GM18867 (cell line): ENCODE measurements around the gene PIK3R5.
"Not testable (repeated sequence)": the region's sequence is repeated elsewhere in the genome, so short reads cannot be mapped to it uniquely, and the experiment has no call there.

Experiments
- ATAC-seq: cut with Tn5 transposase; IDR thresholded peaks from one replicate; pipeline ENCODE4 v1.9.1; 2021; ENCODE audit warnings: mild to moderate bottlenecking, moderate library complexity; ENCODE audit not compliant: unreplicated experiment

PIK3R5 gene

DNA sequence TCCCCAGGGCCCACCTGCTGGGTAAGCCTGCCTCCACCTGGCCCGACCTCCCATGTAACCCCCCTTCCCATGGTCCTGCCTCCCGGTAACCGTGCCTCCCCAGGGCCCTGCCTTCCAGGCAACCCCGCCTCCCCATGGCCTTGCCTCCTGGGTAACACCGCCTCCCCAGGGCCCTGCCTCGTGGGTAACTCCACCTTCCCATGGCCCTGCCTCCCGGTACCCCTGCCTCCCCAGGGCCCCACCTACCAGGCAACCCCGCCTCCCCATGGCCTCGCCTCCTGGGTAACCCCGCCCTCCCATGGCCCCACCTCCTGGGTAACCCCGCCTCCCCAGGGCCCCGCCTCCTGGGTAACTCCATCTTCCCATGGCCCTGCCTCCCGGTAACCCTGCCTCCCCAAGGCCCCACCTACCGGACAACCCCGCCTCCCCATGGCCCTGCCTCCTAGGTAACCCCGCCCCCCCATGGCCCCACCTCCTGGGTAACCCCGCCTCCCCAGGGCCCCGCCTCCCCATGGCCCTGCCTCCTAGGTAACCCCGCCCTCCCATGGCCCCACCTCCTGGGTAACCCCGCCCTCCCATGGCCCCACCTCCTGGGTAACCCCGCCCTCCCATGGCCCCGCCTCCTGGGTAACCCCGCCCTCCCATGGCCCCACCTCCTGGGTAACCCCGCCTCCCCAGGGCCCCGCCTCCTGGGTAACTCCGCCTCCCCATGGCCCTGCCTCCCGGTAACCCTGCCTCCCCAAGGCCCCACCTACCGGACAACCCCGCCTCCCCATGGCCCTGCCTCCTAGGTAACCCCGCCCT is 80.1 kb downstream of the PIK3R5 start:
- not testable (repeated sequence) for ATAC-seq

DNA sequence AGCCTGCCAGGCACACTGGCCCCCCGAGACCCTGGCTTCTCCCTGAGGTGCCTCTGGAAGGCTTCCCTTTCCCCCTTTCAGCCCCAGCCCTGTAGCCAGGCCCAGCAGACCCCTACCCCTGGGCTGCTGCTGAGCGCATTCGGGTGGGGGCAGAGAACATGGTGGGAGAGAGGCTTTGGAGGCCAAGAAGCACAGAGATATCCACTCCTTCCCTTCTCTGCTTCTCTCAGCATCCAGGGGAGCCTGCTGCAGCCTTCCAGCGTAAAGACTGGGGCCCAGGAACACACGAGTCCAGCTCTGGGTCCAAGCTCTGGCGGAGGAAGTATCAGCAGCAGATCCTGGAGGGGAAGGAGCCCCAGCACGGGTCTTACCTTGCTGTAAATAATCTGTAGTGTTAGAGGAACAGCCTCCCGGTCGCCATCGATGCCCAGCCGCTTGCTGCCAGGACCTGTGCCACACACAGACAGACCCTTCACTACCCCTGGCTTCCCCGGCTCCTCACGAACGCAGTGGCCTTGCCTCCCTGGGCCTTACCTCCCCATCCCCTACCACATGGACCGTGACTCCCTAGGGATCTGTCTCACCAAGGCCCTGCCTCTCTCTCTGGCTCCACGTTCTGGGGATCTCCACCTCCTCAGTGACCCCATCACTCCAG is 81.0 kb downstream of the PIK3R5 start:
- no peak for ATAC-seq

DNA sequence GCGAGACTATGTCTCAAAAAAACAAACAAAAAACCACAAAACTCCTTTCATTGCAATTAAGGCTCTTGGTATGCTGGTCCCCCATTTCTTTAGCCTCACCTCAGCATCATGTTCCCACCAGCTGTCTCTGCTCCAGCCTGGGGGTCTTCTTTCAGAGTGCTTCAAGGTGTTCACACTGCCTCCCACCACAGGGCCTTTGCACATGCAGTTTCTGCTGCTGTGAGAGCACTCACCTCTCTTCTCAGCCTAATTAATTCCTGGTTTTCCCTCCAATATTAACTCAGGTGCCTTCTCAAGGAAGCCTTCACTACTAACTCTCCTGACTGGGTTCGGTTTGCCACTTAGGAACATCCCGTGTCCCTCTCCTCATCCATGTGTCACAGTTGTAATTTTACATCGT is 82.2 kb downstream of the PIK3R5 start:
- no peak for ATAC-seq

DNA sequence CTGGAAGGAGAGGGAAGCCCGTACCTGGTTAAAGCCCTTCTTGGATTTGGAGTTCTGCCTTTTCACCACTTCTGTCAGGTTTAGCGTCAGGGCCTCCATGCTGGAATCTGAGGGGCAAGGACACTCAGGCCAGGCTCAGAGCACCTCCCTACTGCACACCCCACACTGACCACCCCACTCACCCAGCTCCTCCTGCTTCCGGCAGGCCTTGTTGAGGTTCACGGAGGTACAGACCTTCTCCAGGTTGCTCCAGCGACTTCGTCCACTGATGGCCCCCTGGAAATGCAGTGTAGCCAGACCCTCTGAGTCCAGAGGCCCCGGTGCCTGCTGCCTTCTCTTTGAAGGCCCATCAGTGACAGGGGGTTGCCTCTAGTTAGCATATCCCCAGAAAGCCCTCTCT is 83.9 kb downstream of the PIK3R5 start:
- ATAC-seq, result no peak

DNA sequence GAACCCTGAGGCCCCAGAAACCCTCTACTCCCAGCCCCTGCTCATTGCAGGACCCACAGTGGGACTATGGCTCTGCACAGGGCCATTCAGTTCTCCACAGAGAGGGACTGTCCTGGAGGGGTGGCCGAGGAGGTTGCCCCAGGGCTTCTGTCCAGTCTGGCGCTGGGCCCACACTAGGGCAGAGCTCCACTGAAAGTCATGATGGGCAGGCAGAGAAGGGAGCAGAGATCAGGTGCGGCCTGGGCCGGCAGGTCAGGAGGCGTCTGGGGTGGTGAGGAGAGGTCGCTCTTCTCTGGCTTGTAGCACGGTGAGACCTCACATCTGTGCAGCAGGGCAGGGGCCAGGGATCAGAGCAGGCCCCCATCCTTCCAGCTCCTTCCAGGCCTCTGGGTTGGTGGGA is 85.0 kb downstream of the PIK3R5 start:
- no peak for ATAC-seq

DNA sequence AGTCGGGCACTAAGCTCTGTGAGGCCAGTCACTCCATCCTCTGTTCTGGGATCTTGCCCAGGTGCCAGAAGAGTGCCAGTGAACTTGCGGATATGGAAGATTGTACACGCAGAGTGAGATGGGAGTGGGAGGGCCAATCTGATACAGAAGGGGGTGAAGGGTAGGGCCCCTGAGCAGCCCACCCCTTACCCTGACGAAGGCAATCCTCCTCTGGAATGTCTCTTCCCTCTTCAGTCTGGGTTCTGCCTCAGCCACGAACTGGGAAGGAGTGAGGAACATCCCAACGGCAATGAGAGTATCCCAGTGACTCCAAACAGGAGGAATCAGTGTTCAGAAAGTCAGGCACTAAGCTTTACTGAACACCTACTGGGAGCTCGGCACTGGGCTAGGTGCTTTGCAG is 86.1 kb downstream of the PIK3R5 start:
- no peak for ATAC-seq

DNA sequence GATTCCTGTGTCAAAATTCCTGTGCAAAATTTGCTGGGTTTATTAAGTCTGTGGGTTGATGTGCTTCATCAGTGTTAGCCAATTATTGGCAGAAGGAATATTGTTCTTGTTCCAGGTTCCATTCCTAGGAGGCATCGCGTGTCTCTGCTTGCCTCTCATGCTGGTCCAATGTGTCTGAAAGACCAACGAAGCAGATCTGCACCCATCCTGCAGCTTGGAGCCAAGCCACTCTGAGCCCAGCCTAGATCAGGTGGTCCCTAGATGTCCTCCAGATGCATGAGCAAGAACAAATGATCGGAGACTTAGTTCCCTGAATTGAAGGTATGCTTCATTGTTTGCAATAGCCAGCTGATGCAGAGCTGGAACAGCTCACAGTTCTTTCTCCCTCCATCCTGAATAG is 87.5 kb downstream of the PIK3R5 start:
- no peak for ATAC-seq

DNA sequence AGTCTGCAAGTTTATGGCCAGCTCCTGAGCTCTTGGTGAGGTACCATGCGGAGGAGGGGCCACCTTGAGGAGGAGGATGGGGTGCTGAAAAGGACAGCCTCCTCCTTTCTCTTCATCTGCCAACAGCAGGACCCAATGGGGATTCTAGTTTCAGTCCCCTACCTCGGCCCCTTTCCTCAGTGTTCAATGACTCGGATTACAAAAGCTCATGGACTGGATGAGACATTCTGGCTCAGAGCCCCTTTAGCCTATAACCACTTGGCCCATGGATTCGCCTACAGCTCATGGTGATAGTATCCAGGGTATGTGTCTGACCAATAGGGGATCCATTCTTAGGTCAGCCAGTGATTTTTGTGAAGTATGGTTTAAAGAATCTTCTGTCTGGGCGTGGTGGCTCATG is 89.5 kb downstream of the PIK3R5 start:
- ATAC-seq, result no peak

DNA sequence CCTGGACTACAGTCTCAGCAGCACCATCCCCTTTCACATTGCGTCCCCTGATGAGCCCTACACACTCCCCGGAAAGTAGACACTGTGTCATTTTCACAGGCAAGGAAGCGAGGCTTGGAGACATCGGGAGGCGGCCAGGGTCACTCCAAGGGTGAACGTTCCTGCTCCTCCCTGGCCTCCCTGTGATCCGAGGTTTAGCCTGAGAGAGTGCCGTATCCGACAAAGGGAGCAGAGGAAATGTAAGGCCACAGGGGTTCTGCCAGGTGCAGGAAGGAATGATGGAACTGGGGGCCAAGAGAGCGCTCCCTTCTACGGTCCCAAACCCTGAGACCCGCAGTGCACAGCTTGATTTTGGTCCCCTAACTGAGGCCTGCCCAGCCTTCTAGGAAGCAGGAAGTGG is 90.1 kb downstream of the PIK3R5 start:
- no peak for ATAC-seq

DNA sequence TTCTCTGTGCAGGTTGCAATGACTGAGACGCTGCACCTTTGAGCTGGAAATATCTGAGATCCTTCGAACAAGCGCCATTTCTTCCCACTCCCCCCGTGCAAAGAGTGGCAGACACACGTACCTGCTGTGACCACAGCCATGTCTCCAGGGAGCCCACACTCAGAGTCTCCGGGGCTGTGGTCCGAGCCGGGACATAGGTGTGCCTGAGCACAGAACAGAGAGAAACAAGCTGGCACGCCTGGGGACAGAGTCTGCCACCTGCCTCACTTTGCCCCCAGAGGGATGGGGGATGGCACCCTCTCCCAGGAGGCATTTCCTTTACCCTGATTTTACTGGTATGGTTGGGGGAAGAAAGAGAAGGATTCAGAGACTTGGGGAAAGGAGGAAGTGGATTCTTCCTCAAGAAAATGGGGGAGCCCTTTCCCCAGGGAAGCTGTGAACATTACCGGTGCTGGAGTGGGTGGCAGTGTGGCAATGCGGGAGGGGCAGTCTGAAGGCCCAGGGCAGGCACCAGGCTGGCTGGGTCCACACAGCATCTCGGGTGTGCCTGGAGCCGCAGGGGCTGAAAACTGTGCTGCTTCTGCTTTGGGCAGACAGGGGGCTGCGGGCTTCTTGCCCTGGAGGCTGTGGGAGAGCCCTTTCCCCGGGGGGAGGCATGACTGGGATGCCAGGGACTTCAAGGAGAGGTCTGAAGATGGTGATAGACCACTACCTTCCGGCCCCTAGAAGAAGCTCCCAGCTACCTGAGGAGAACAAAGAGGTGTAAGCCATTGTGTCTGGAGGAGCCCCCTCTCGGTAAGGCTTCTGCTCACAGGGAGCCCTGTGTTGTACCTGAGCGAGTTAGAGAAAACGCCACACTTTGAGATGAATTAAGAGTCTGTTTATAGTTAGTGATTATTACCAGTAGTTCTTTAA is 91.4 kb downstream of the PIK3R5 start:
- no peak for ATAC-seq

DNA sequence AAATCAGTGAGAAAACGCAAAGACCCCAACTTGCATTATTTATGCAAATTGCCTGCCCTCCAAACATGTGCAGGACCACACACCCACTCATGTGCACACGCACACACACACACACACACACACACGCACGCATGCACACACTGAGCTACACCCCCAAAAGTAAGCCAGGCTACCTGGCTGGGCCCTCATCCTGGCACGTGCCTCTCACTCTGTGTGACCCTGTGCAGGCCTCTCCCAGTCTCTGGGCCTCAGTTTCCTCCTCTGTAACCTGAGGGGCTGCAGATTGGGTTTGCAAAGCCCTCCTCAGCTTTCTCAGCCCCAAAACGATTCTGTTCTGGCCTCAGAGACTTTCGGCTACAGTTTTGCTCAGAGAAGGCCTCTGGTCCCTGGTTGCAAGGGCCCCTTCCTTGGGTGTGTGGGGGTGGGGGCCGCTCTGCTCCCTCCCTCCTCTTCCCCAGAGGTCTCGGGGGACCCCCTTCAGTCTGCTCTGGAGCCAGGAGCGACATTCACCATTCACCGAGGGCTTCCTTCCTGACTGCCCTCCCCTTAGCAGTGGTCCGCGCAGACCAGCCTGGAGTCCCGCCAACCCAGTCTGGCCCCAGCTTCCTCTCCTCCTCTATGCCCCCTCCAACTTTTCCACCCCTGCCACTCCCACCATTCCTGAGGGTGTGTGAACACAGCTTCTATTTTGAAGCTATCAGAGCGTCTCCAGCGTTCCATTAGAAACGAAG is 92.6 kb downstream of the PIK3R5 start:
- no peak for ATAC-seq

DNA sequence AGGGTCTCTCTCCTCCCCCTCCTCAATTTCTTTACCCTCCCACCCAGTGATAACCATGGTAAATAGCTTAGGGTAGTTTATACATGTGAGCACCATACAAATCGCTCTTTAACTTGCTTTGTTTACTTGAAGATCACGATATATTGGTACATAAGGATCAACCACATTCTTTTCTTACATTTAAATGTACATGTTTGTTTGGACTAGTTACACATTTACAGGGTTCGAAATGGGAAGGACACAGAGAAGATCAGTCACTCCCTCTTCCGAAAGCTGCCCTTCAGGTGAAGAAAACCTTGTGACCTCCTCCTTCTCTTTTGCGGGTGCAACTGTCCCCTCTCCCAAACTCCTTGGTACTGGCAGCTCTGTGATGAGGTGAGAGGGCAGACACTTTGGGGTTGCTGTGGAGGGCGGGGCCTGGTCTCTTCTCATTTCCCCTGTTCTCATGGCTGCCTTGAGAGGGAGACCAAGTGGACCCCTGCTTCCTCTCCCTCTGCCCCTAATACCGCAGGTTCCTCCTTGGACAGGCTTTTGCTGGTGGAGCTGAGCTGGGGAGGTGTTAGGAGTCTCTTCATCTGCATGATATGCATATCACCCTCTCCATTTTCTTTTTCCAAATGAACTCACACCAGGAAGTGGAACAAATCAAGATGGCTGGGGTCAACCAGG is 93.3 kb downstream of the PIK3R5 start:
- ATAC-seq, result no peak

DNA sequence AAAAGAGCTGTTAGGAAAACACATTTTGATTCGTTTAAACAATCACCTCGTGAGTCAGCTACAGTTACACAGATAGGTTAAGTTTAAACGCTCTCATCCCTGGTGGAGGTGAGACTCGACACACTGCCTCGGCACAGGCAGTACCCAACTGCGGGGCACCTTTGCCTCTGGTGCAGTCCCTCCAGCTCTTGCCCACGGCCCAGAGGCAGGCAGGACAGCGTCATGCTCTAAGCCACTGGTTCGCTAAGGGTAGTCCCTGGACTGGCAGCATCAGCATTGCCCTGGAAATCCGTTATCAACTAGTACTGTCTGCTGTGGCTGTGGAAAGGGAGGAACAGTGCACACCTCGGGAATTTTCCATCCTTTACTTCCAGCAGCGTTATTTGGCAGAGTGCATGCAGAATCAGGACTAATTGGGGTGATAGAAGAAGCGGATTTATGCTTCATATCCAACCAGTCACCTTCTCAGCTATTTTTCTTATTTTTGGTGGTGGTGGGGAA is 94.4 kb downstream of the PIK3R5 start:
- ATAC-seq, result no peak

DNA sequence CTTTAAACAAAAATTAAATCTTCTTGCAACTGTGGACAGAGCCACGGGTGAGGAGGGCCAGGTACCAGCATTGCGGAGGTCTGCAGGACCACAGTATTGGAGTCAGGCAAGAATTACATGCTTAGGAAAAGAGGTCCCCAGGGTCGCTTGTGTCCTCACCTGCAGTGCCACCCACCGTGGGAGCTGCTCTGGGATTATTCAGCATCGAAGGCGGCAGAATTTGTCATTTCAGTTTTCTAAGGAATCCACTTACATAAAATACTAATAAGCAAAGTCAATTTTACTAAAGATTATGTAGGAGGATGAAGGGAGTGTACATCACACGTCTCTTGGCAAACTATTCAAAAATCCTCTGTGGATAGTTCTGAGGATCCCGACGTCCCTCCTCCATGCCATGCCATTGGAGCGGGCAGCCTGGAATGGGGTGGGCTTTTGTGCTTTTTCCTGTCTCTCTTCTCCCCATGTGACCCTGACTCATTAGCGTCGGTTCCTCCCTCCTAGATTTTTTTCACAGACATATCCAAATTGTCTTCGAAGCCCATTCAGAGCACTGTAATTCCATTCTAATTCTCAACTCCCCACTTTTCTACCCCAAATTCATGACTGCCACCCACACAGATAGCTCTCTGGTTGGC is 95.0 kb downstream of the PIK3R5 start:
- ATAC-seq, result no peak

DNA sequence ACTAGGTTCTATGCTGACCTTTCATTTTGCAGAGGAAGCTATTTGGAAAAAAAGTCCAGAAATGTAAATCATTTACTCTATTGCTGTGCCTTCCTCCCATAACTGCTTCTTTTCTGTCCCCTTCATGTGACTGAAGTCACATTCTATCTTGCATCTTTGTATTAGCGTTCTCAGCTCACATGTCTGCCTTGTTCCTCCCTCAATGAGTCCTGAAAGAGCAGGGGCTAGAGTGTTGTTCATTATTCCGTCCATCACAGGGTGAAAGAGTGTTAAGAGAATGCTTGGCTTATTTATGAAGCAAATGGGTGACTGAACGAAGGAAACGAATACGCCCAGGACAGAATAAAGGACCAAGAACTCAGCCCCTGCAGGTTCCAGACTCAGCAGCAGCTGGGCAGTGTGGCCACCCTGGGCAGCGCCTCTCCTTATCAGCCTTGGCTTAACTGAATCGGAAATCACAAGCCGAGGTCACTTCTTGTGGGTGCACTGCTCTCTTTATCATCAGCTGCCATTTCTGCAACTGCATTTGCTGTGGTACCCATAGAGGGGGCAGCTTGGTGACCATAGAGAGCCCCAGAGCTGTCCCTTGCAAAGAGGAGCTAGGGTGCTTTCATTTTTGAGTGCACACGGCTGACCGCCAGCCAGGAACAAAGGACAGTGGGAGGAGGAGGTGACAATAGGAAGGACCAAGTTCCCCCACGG is 96.2 kb downstream of the PIK3R5 start:
- ATAC-seq, result peak; percentile 6

DNA sequence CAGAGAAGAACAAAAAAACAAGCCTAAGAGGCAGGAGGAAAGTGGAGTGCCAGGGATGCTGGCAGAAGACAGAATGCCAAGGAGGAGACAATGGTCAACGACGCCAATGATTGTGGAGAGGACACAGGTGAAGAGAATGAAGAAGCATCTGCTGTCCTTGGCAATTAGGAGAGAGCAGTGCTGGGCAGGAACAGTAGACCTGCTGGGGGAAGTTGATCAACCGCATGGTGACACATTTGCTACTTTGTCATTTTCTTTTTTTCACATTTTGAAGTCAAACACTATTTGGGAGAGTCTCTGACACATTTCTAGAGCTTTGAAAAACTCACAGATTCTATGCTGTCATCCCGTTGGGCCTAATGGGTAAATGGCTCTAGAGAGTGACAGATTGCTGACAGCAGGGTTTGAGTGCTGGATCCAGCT is 97.0 kb downstream of the PIK3R5 start:
- peak; percentile 46 for ATAC-seq

DNA sequence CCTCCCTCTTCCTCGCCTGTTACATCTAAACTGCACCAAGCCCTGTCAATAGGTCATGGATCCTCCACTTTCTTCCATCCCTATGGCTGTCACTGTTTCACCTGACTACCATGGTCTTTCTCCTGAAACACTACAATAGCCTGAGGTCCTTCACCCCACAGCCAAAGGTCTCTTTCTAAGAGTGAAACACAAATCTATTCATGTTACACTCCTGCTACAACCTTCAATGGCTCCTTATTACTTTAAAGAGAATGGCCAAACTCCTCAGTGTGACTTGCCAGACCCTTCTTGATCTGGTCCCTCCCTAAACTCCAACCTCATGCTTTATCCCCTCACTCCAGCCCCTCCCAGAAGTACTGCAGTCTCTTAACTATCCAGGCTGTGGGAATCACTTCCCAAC is 97.4 kb downstream of the PIK3R5 start:
- ATAC-seq, result no peak

DNA sequence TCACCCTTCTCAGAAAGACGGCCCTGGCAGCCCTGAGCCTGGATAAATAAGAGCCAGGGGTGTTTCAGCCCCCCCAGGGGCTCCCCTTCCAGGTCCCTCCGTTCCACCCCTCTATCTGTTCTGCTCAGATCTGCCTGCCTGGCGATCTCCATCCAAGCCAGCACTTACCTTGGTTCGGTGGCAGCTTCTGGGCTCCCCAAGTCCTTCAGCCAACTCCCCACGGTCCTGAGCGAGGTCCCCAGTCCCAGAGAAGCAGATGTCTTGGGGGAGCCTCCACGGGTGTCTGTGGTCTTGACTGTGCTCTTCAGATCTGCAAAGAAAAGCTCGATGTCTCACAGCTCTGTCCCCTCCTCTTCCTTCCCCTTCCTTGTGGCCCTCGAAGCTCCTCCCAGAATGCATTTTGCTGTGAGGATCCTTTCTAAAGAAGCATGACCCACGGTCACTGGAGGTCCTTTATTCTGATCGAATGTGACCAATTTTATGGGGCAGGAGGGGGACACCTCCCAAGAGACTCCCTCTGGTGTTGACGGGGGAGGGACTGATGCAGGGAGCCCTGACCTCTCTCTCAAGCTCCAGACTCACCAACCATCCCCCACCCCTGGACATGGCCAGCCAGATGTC is 98.0 kb downstream of the PIK3R5 start, which contains the start of gene PIK3R6:
Gene PIK3R6, minus strand, starts transcription at position 314 of the 621 bp plus-strand sequence. CDS start 17,880 bp downstream, outside the sequence.
- no peak for ATAC-seq
